ENCODE data around the gene LYSMD4. TPM values are rescaled to one million over a fixed set of nuclear protein-coding genes. Genes with fewer than 3 reads are reported as not detected.

LYSMD4 gene
- total and polyA plus RNA-seq, 10 of the 15 experiments (the other 5 are each of a cell fraction or from before 2014, with no cell fraction given), result 1.8 to 5.8 (median 3.9) TPM

DNA sequence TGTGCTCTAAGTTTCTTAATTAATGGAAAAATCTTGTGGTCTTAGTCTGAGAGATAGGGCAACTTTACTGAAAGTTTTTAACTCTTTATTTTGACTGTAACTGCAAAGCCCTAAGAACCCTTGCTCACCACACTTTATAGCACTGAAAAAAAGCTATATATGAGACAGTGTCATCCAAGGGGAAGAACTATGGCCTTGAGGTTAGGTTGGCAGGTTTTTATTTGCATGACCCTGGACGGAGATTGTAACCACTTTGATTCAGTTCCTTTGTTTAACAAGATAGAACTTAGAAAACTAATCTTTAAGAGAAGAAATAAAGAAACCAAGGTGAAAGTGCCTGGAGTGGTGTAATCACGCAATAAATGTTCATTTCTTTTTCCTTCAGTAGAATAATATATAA lies 30.6 kb upstream of the LYSMD4 start:
- no peak overlapping the region for H3K9ac ChIP-seq (ENCODE audit: control insufficient read depth, insufficient read depth, low read length)
- no peak for DNase-seq (ENCODE audit: low read depth, low spot score)
- H3K36me3 ChIP-seq (ENCODE audit: control insufficient read depth in 2 of 2, insufficient read depth in 2 of 2, low read length in 1 of 2), result no peaks in the 10 kb centered on the region
- 48% methylated on average over 2 of the region's 2 CpGs for WGBS (ENCODE audit: insufficient coverage, insufficient replicate concordance, low lambda C conversion rate, missing lambda C conversion rate)
- ChIA-PET SMC1A (ENCODE audit: uncharacterized antibody, unreplicated experiment) (interaction anchor here (0.9 kb wide), 1 partner anchor 492 kb away, joined by 4 read pairs; no protein-coding TSS in a partner anchor), RAD21 (ENCODE audit: unreplicated experiment) (no interaction called here), POLR2A (no interaction called here), CTCF (interaction anchor here (0.6 to 1.6 kb wide), 2 partner anchors 30 to 60 kb away, joined by 3 to 4 read pairs; no protein-coding TSS in a partner anchor)
- H3K79me2 ChIP-seq (ENCODE audit: control insufficient read depth, insufficient read depth, low read length), result no peaks in the 10 kb centered on the region
- no peaks in the 10 kb centered on the region for H3K27me3 ChIP-seq (replicated peaks in 1 of 2; ENCODE audit: control insufficient read depth in 2 of 2, insufficient read depth in 2 of 2, low read length in 1 of 2)
- no peaks in the 10 kb centered on the region for H3K4me1 ChIP-seq (ENCODE audit: control insufficient read depth, insufficient read depth, low read length)
- no TSS peak for BruUV-seq (replicated peaks)
- no peak overlapping the region for H3K27ac ChIP-seq (ENCODE audit: control insufficient read depth, insufficient read depth)
- in situ Hi-C loops (cut with MboI), result no loop called here
- ATAC-seq, result peak; percentile 60; the same call in 2 of the 3 replicates
- intact Hi-C loops (cut with micrococcal nuclease; ENCODE audit: unreplicated experiment), result no loop called here
- no peak for TF ChIP-seq CBX3 (IDR thresholded peaks at IDR 0.05; ENCODE audit: borderline replicate concordance, low read depth)
- no peak for TF ChIP-seq SREBF1 (IDR thresholded peaks at IDR 0.05; ENCODE audit: low read length)
- no peak for TF ChIP-seq CHD4 (IDR thresholded peaks at IDR 0.05)
- TF ChIP-seq NFYA (IDR thresholded peaks at IDR 0.05; ENCODE audit: borderline replicate concordance, low read depth, low read length), result no peak
- TF ChIP-seq, protein P1, sequence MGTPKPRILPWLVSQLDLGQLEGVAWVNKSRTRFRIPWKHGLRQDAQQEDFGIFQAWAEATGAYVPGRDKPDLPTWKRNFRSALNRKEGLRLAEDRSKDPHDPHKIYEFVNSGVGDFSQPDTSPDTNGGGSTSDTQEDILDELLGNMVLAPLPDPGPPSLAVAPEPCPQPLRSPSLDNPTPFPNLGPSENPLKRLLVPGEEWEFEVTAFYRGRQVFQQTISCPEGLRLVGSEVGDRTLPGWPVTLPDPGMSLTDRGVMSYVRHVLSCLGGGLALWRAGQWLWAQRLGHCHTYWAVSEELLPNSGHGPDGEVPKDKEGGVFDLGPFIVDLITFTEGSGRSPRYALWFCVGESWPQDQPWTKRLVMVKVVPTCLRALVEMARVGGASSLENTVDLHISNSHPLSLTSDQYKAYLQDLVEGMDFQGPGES (IDR thresholded peaks at IDR 0.05), result no peak
- TF ChIP-seq ZBED1 (IDR thresholded peaks at IDR 0.05; ENCODE audit: borderline replicate concordance), result no peak
- TF ChIP-seq BMI1 (IDR thresholded peaks at IDR 0.05; ENCODE audit: borderline replicate concordance), result no peak
- TF ChIP-seq STAT3 (IDR thresholded peaks at IDR 0.05; ENCODE audit: low read depth, low read length), result no peak
- no peak for TF ChIP-seq IKZF1 (conservative IDR thresholded peaks at IDR 0.05)
- TF ChIP-seq PAX5 (IDR thresholded peaks at IDR 0.05; ENCODE audit: borderline replicate concordance, low read depth, low read length), result no peak
- TF ChIP-seq, protein P2, sequence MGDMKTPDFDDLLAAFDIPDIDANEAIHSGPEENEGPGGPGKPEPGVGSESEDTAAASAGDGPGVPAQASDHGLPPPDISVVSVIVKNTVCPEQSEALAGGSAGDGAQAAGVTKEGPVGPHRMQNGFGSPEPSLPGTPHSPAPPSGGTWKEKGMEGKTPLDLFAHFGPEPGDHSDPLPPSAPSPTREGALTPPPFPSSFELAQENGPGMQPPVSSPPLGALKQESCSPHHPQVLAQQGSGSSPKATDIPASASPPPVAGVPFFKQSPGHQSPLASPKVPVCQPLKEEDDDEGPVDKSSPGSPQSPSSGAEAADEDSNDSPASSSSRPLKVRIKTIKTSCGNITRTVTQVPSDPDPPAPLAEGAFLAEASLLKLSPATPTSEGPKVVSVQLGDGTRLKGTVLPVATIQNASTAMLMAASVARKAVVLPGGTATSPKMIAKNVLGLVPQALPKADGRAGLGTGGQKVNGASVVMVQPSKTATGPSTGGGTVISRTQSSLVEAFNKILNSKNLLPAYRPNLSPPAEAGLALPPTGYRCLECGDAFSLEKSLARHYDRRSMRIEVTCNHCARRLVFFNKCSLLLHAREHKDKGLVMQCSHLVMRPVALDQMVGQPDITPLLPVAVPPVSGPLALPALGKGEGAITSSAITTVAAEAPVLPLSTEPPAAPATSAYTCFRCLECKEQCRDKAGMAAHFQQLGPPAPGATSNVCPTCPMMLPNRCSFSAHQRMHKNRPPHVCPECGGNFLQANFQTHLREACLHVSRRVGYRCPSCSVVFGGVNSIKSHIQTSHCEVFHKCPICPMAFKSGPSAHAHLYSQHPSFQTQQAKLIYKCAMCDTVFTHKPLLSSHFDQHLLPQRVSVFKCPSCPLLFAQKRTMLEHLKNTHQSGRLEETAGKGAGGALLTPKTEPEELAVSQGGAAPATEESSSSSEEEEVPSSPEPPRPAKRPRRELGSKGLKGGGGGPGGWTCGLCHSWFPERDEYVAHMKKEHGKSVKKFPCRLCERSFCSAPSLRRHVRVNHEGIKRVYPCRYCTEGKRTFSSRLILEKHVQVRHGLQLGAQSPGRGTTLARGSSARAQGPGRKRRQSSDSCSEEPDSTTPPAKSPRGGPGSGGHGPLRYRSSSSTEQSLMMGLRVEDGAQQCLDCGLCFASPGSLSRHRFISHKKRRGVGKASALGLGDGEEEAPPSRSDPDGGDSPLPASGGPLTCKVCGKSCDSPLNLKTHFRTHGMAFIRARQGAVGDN (IDR thresholded peaks at IDR 0.05), result no peak
- no peak for TF ChIP-seq BRCA1 (IDR thresholded peaks at IDR 0.05; ENCODE audit: low read depth, low read length)
- TF ChIP-seq SRF (IDR thresholded peaks at IDR 0.05; ENCODE audit: low read depth in 2 of 2, low read length in 2 of 2), result no peak
- H3K9me3 ChIP-seq (replicated peaks; ENCODE audit: control insufficient read depth, insufficient read depth, low read length), result no peaks in the 10 kb centered on the region
- FAIRE-seq, result no peak
- no peak overlapping the region for H3K4me3 ChIP-seq
- H4K20me1 ChIP-seq (ENCODE audit: control insufficient read depth, insufficient read depth), result no peaks in the 10 kb centered on the region
- H2AFZ ChIP-seq (ENCODE audit: control insufficient read depth, low read depth, low read length), result no peak overlapping the region; the same call in 1 of the 2 replicates
- H3K4me2 ChIP-seq (ENCODE audit: control insufficient read depth, insufficient read depth), result no peak overlapping the region
